Measurements from ENCODE around the gene SRL. TPM values are rescaled to one million over a fixed set of nuclear protein-coding genes. Genes with fewer than 3 reads are reported as not detected.
A peak's percentile ranks its signal among the peaks of the same experiment; 100 is the strongest.

SRL gene
- total and polyA plus RNA-seq, 8 donors, result 0.12 to 0.42 (median 0.23) TPM

DNA sequence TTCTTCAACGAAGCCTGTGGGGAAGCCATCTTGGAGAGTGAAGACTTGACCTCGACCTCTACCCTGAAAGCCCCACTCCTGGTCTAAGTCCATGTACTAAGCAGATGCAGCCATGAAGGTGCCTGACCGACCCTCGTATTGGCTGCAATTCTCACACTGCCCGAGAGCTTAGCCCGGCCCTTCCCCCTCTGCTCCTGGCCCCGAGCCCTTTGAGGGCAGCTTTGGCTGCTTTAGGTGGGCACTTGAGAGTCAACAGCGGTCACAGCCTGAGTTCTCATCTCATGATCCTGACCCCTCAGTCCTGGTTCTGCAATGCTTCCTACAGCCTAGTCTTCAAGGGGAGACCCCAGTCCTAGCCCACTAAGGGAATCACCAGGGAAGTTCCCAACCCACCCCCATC, 35.9 kb downstream of the SRL start:
- DNase-seq (no peak), FAIRE-seq (no peak), ATAC-seq (no peak)
- WGBS, 2 donors, result 64 to 72% methylated on average over 8 of the region's 8 CpGs
- TF ChIP-seq, protein P1, sequence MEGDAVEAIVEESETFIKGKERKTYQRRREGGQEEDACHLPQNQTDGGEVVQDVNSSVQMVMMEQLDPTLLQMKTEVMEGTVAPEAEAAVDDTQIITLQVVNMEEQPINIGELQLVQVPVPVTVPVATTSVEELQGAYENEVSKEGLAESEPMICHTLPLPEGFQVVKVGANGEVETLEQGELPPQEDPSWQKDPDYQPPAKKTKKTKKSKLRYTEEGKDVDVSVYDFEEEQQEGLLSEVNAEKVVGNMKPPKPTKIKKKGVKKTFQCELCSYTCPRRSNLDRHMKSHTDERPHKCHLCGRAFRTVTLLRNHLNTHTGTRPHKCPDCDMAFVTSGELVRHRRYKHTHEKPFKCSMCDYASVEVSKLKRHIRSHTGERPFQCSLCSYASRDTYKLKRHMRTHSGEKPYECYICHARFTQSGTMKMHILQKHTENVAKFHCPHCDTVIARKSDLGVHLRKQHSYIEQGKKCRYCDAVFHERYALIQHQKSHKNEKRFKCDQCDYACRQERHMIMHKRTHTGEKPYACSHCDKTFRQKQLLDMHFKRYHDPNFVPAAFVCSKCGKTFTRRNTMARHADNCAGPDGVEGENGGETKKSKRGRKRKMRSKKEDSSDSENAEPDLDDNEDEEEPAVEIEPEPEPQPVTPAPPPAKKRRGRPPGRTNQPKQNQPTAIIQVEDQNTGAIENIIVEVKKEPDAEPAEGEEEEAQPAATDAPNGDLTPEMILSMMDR (IDR thresholded peaks at IDR 0.05), result no peak
- Histone ChIP-seq H3K36me3 (no peaks in the 10 kb centered on the region), H3K4me3 (no peak overlapping the region), H3K27me3 (no peaks in the 10 kb centered on the region), H3K4me1 (no peaks in the 10 kb centered on the region), H3K9me3 (no peaks in the 10 kb centered on the region), H3K27ac (no peak overlapping the region)
- intact Hi-C loops (cut with DNase I), result loop anchor here in 2 of 3 donors (5.0 to 10.0 kb wide), 2 partner anchors 131 to 199 kb away; no protein-coding TSS in a partner anchor

DNA sequence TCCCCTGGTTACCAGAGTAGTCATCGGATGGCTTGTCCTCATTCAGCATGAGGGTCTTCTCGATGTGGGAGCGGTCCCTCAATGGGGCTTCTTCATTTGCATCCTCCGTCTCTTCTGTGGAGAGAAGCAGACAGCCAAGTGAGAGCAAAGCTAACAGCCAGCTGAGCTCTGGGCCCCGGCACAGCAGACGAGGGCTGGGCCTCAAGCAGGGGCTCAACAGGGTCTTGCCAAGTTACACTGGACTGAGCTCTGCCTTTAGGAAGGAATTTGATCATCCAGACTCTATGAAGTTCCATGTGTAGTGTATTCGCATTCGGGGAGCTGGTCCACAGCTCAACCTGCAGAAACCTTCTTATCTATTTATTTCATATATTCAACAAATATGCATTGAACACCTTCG, 37.4 kb downstream of the SRL start:
- TF ChIP-seq, protein P1 (IDR thresholded peaks at IDR 0.05), result no peak
- 80 to 85% methylated on average over 9 of the region's 9 CpGs for WGBS, 2 donors
- Histone ChIP-seq H3K36me3 (no peaks in the 10 kb centered on the region), H3K27ac (no peak overlapping the region), H3K4me3 (no peak overlapping the region), H3K27me3 (no peaks in the 10 kb centered on the region), H3K4me1 (peaks cover 0 to 3% (median 0%) of the 10 kb centered on the region in 3 donors), H3K9me3 (no peaks in the 10 kb centered on the region)
- no peak for DNase-seq
- no peak for FAIRE-seq
- intact Hi-C loops (cut with DNase I), result loop anchor here in 2 of 3 donors (10.0 kb wide), 1 partner anchor 200 kb away; no protein-coding TSS in a partner anchor
- no peak for ATAC-seq

DNA sequence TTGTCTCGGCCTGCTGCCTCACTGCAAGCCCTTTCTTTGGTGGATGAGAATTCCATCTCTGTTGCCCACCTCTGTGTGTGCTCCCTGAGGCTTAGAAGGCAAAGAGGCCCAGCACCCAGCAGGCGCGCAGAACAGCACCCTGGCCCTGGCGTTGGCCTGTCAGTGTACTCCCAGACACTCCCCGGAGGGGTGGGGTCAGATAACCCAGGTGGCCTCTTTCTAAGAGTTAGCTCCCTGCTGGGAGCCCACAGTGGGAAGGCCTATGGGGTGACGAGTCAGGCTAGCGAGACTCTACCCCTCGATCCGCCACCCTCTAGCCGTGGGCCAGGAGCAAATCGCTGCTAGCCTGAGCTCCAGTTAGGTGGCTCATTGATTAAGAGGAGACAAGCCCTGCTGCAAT, 38.1 kb downstream of the SRL start:
- FAIRE-seq (no peak), ATAC-seq (no peak), DNase-seq (no peak)
- WGBS, 2 donors, result 87 to 92% methylated on average over 11 of the region's 11 CpGs
- H3K4me3 ChIP-seq, result no peak overlapping the region
- H3K4me1 ChIP-seq, result peaks cover 0 to 3% (median 0%) of the 10 kb centered on the region in 3 donors
- H3K27me3 ChIP-seq, result no peaks in the 10 kb centered on the region
- no peak overlapping the region for H3K27ac ChIP-seq
- no peaks in the 10 kb centered on the region for H3K9me3 ChIP-seq
- TF ChIP-seq, protein P1 (IDR thresholded peaks at IDR 0.05), result no peak
- intact Hi-C loops (cut with DNase I), result loop anchor here in 2 of 3 donors (10.0 kb wide), 1 partner anchor 201 kb away; no protein-coding TSS in a partner anchor
- H3K36me3 ChIP-seq, result no peaks in the 10 kb centered on the region

DNA sequence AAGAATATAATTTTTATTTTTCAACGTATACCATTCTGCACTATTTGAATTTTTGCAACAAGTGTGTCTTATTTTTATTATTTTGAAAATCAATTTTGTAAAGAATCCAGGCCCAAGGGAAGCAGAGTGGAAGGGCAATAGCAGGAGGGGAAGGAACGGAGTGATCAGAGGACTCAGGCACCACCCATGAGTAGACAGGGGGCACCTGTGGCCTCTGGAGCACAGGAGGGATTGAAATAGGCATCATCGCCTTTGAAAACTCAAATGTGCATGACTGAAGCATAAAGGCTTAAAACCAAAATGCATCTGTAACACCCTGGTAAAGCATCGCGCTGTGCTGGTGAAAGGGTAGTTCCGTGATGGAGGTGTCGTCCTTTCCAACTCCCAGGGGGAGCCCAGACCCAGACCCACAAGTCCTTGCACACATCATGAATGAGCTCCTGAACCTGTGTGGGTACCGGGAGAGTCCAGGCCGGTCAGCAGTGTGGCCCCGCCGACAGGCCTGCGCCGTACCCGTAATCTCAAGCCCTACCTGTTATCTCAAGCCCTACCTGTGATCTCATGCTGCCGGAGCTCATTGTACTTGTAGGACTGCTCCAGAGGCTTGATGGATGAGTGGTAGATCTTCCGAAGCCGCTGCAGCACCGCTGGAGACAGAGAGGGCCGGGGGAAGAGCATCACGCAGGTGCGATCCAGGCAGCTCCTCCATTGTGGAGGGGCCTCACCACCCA, 39.1 kb downstream of the SRL start:
- Histone ChIP-seq H3K9me3 (no peaks in the 10 kb centered on the region), H3K27ac (no peak overlapping the region), H3K27me3 (no peaks in the 10 kb centered on the region), H3K4me3 (no peak overlapping the region), H3K36me3 (no peaks in the 10 kb centered on the region), H3K4me1 (peaks cover 0 to 3% (median 0%) of the 10 kb centered on the region in 3 donors)
- ATAC-seq (no peak), DNase-seq (no peak), FAIRE-seq (no peak)
- intact Hi-C loops (cut with DNase I), result loop anchor here in 2 of 3 donors (10.0 kb wide), 1 partner anchor 202 kb away; no protein-coding TSS in a partner anchor
- 83 to 89% methylated on average over 21 of the region's 21 CpGs for WGBS, 2 donors
- TF ChIP-seq, protein P1 (IDR thresholded peaks at IDR 0.05), result no peak

DNA sequence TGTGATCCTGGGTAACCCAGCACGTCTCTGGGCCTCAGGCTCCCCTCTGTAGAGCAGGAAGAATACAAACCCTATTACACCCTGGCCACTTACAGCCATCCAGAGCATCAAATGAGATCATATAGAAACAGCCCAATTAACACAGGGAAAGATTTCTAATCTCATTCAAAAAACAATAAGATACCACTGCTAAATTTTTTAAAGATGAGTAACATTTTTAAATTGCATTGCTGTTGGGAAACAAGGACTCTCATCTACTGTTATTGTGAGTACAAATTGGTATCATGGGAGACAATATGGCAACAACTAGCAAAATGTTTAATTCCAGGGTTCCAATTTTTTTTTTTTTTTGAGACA, 41.1 kb downstream of the SRL start:
- peaks cover 0 to 3% (median 0%) of the 10 kb centered on the region in 3 donors for H3K4me1 ChIP-seq
- intact Hi-C loops (cut with DNase I), result loop anchor here in 2 of 3 donors (10.0 kb wide), 1 partner anchor 204 kb away; no protein-coding TSS in a partner anchor
- peak in 1 of 4 donors; percentile 13 for ATAC-seq

More for the DNA sequence above, 41.1 kb downstream of the SRL start:
- H3K27ac ChIP-seq, result no peak overlapping the region
- H3K9me3 ChIP-seq, result no peaks in the 10 kb centered on the region
- H3K27me3 ChIP-seq, result no peaks in the 10 kb centered on the region
- no peaks in the 10 kb centered on the region for H3K36me3 ChIP-seq
- WGBS, 2 donors, result 87 to 90% methylated on average over 1 of the region's 1 CpG
- H3K4me3 ChIP-seq, result no peak overlapping the region
- TF ChIP-seq, protein P1 (IDR thresholded peaks at IDR 0.05), result no peak
- DNase-seq (no peak), FAIRE-seq (no peak)
